ENCODE results near the gene ZNF423.

ZNF423 gene

GRCh38 chr16:49495596-49496355 is 360.1 kb downstream of the ZNF423 start:
- Histone ChIP-seq H3F3A (ENCODE audit: insufficient read depth, low read length) (no peaks in the 10 kb centered on the region), H3K79me2 (ENCODE audit: low read length) (no peaks in the 10 kb centered on the region), H3K9me3 (replicated peaks; ENCODE audit: insufficient read depth, low read length) (no peaks in the 10 kb centered on the region), H3K36me3 (replicated peaks; ENCODE audit: insufficient read depth, low read length) (no peaks in the 10 kb centered on the region), H3K4me1 (ENCODE audit: low read length) (no peaks in the 10 kb centered on the region), H3K9me2 (replicated peaks; ENCODE audit: insufficient read depth, low read length) (no peaks in the 10 kb centered on the region), H3K4me3 (ENCODE audit: low read length) (no peak overlapping the region), H4K20me1 (ENCODE audit: insufficient read depth, low read length) (no peaks in the 10 kb centered on the region), H2AFZ (ENCODE audit: low read length) (no peak overlapping the region), H3K4me2 (ENCODE audit: low read depth, low read length) (no peak overlapping the region), H3K27ac (ENCODE audit: low read length) (no peak overlapping the region), H3K27me3 (replicated peaks; ENCODE audit: insufficient read depth, low read length) (no peaks in the 10 kb centered on the region), H3K9ac (ENCODE audit: low read length) (no peak overlapping the region)
- no peak for DNase-seq
- TF ChIP-seq EZH2phosphoT487 (IDR thresholded peaks at IDR 0.05; ENCODE audit: low read length) (no peak), EZH2 (optimal IDR thresholded peaks at IDR 0.05; ENCODE audit: low read depth, low read length) (no peak)
- TF ChIP-seq, protein P1, sequence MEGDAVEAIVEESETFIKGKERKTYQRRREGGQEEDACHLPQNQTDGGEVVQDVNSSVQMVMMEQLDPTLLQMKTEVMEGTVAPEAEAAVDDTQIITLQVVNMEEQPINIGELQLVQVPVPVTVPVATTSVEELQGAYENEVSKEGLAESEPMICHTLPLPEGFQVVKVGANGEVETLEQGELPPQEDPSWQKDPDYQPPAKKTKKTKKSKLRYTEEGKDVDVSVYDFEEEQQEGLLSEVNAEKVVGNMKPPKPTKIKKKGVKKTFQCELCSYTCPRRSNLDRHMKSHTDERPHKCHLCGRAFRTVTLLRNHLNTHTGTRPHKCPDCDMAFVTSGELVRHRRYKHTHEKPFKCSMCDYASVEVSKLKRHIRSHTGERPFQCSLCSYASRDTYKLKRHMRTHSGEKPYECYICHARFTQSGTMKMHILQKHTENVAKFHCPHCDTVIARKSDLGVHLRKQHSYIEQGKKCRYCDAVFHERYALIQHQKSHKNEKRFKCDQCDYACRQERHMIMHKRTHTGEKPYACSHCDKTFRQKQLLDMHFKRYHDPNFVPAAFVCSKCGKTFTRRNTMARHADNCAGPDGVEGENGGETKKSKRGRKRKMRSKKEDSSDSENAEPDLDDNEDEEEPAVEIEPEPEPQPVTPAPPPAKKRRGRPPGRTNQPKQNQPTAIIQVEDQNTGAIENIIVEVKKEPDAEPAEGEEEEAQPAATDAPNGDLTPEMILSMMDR (IDR thresholded peaks at IDR 0.05; ENCODE audit: low read length) = no peak

GRCh38 chr16:49494891-49495566 is 360.9 kb downstream of the ZNF423 start:
- no peak overlapping the region for H3K4me3 ChIP-seq (ENCODE audit: low read length)
- H3K79me2 ChIP-seq (ENCODE audit: low read length) = no peaks in the 10 kb centered on the region
- H3K4me2 ChIP-seq (ENCODE audit: low read depth, low read length) = no peak overlapping the region
- H3K9me3 ChIP-seq (replicated peaks; ENCODE audit: insufficient read depth, low read length) = no peaks in the 10 kb centered on the region
- no peak overlapping the region for H3K9ac ChIP-seq (ENCODE audit: low read length)
- DNase-seq = no peak
- H3F3A ChIP-seq (ENCODE audit: insufficient read depth, low read length) = no peaks in the 10 kb centered on the region
- no peaks in the 10 kb centered on the region for H3K36me3 ChIP-seq (replicated peaks; ENCODE audit: insufficient read depth, low read length)
- H2AFZ ChIP-seq (ENCODE audit: low read length) = no peak overlapping the region
- TF ChIP-seq EZH2 (optimal IDR thresholded peaks at IDR 0.05; ENCODE audit: low read depth, low read length) (no peak), EZH2phosphoT487 (IDR thresholded peaks at IDR 0.05; ENCODE audit: low read length) (no peak)
- TF ChIP-seq, protein P1 (IDR thresholded peaks at IDR 0.05; ENCODE audit: low read length) = no peak
- H3K9me2 ChIP-seq (replicated peaks; ENCODE audit: insufficient read depth, low read length) = no peaks in the 10 kb centered on the region
- H3K27me3 ChIP-seq (replicated peaks; ENCODE audit: insufficient read depth, low read length) = no peaks in the 10 kb centered on the region
- H4K20me1 ChIP-seq (ENCODE audit: insufficient read depth, low read length) = no peaks in the 10 kb centered on the region
- no peaks in the 10 kb centered on the region for H3K4me1 ChIP-seq (ENCODE audit: low read length)
- no peak overlapping the region for H3K27ac ChIP-seq (ENCODE audit: low read length)

DNA sequence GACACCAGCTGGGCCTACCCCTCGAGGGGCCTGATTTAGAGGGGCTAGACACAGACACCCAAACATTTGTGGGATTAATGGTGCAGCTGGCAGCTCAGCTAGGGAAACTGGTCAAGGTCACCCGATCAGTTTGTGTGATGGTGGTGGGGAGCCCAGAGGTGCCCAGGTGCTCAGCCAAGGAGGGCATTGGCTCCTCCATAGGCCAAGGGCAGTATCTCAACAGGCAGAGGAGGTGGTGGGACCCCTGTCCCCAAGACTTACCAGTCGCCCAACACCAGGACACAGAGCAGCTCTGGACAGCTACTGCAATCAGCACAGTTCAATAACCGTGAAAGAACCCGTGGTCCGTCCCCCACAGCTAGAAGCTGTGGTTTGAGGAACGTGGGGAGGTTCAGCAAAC is 361.4 kb downstream of the ZNF423 start:
- Histone ChIP-seq H3K9ac (ENCODE audit: low read length) (no peak overlapping the region), H3K27ac (ENCODE audit: low read length) (no peak overlapping the region)
- TF ChIP-seq, protein P1 (IDR thresholded peaks at IDR 0.05; ENCODE audit: low read length) = no peak
- no peak for TF ChIP-seq EZH2phosphoT487 (IDR thresholded peaks at IDR 0.05; ENCODE audit: low read length)
- TF ChIP-seq EZH2 (optimal IDR thresholded peaks at IDR 0.05; ENCODE audit: low read depth, low read length) = no peak

More for the DNA sequence above, 361.4 kb downstream of the ZNF423 start:
- DNase-seq = no peak
- Histone ChIP-seq H3K27me3 (replicated peaks; ENCODE audit: insufficient read depth, low read length) (no peaks in the 10 kb centered on the region), H3K9me2 (replicated peaks; ENCODE audit: insufficient read depth, low read length) (no peaks in the 10 kb centered on the region), H3F3A (ENCODE audit: insufficient read depth, low read length) (no peaks in the 10 kb centered on the region), H2AFZ (ENCODE audit: low read length) (no peak overlapping the region), H3K4me2 (ENCODE audit: low read depth, low read length) (no peak overlapping the region), H3K4me3 (ENCODE audit: low read length) (no peak overlapping the region), H3K4me1 (ENCODE audit: low read length) (no peaks in the 10 kb centered on the region), H4K20me1 (ENCODE audit: insufficient read depth, low read length) (no peaks in the 10 kb centered on the region), H3K36me3 (replicated peaks; ENCODE audit: insufficient read depth, low read length) (no peaks in the 10 kb centered on the region), H3K9me3 (replicated peaks; ENCODE audit: insufficient read depth, low read length) (no peaks in the 10 kb centered on the region), H3K79me2 (ENCODE audit: low read length) (no peaks in the 10 kb centered on the region)

Data from MM.1S (cell line).